Lower lobe of right lung (tissue), 2 donors: ENCODE measurements around the gene FGGY. TPM values are rescaled to one million over a fixed set of nuclear protein-coding genes. Genes with fewer than 3 reads are reported as not detected.

ENCODE experiments used
- ATAC-seq, 2 donors: fragments of 200-7000 bp; cut with Tn5 transposase; one replicate each; pipeline ENCODE4 v1.9.1; 2020 to 2022; ENCODE audit warnings: mild to moderate bottlenecking in 2 of 2, moderate library complexity in 2 of 2
- DNase-seq: peaks from one replicate; pipeline ENCODE4 v3.0.0-alpha.2; 2020
- H3K27ac ChIP-seq: fragments of 200-600 bp; one replicate; pipeline ENCODE4 v1.8.0; 2022
- H3K27me3 ChIP-seq: fragments of 200-600 bp; one replicate; pipeline ENCODE4 v1.8.0; 2022; ENCODE audit warnings: low read depth
- H3K36me3 ChIP-seq: fragments of 200-600 bp; one replicate; pipeline ENCODE4 v1.8.0; 2022; ENCODE audit warnings: mild to moderate bottlenecking
- H3K4me1 ChIP-seq: fragments of 200-600 bp; one replicate; pipeline ENCODE4 v1.8.0; 2022
- H3K4me3 ChIP-seq: fragments of 200-600 bp; one replicate; pipeline ENCODE4 v1.8.0; 2022; ENCODE audit warnings: mild to moderate bottlenecking
- H3K9me3 ChIP-seq: fragments of 200-600 bp; one replicate; pipeline ENCODE4 v1.8.0; 2022
- intact Hi-C: fragments of 100-400 bp; cut with DNase I; formaldehyde crosslinking; loops from one replicate; pipeline ENCODE4 v1.11.0; 2022
- total RNA-seq: library from RNA; stranded (reverse); fragmentation: NEBNext Ultra II Directional; extraction: Animal tissue kit (Norgen Biotek cat#: 25700); gene quantifications from one replicate; pipeline ENCODE4 v1.2.1, GENCODE V29; 2021
- TF ChIP-seq, protein P1 (sequence below): fragments of 200-600 bp; IDR thresholded peaks from one replicate; pipeline ENCODE4 v1.8.0; 2022; ENCODE audit warnings: antibody characterized with exemption, mild to moderate bottlenecking
- donor health status: DM: no; HTN: yes; CAD: no; lungs with severe emphysema.

FGGY gene
- total RNA-seq, 1 donor from 2014 or later = 31.4 TPM

DNA sequence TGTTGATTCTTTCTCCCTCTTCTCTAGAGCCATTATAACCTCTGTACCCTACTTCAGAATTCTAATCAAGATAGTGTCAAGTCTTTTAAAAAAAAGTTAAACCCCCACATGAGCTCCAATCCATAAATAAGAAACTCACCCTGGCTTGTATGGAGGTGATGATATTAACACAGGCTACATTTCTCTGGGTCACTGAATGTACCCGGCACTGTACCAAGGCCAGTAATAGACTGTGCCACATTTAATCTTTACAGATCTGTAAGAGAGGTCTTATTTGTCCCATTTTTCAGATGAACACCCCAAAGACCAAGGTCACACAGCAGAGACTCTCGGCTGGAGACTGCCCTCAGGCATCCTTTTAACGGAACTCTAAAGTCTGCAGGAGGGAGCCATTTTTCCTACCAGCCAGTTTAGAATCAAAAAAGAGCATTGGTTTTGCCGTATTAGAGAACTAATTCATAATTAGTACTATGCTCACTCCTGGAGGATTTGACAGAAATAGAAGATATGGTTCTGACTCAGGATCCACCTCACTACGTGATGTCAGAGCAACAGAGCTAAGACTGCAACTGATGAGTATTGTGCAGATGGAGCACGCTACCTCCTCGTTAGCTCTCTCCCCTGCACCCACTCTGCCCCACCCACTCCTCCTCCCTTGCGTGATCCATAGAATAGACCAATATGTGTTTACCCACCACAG lies 300.7 kb downstream of the FGGY start:
- Histone ChIP-seq H3K27me3 (no peaks in the 10 kb centered on the region), H3K36me3 (no peaks in the 10 kb centered on the region), H3K4me1 (peaks cover 17% of the 10 kb centered on the region), H3K4me3 (no peak overlapping the region), H3K27ac (no peak overlapping the region), H3K9me3 (no peaks in the 10 kb centered on the region)
- ATAC-seq = no peak
- TF ChIP-seq, protein P1, sequence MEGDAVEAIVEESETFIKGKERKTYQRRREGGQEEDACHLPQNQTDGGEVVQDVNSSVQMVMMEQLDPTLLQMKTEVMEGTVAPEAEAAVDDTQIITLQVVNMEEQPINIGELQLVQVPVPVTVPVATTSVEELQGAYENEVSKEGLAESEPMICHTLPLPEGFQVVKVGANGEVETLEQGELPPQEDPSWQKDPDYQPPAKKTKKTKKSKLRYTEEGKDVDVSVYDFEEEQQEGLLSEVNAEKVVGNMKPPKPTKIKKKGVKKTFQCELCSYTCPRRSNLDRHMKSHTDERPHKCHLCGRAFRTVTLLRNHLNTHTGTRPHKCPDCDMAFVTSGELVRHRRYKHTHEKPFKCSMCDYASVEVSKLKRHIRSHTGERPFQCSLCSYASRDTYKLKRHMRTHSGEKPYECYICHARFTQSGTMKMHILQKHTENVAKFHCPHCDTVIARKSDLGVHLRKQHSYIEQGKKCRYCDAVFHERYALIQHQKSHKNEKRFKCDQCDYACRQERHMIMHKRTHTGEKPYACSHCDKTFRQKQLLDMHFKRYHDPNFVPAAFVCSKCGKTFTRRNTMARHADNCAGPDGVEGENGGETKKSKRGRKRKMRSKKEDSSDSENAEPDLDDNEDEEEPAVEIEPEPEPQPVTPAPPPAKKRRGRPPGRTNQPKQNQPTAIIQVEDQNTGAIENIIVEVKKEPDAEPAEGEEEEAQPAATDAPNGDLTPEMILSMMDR = no peak
- intact Hi-C loops = no loop called here
- DNase-seq = no peak

- intact Hi-C loops = no loop called here
- no peak for DNase-seq
- H3K4me1 ChIP-seq = peaks cover 17% of the 10 kb centered on the region
- H3K27me3 ChIP-seq = no peaks in the 10 kb centered on the region
- no peak for ATAC-seq
- no peaks in the 10 kb centered on the region for H3K36me3 ChIP-seq
- TF ChIP-seq, protein P1 = no peak
- H3K27ac ChIP-seq = no peak overlapping the region
- H3K4me3 ChIP-seq = no peak overlapping the region
- H3K9me3 ChIP-seq = no peaks in the 10 kb centered on the region
Measured at GRCh38 chr1:59598120-59598440, 301.2 kb downstream of the FGGY start.

GRCh38 chr1:59601041-59601441 lies 304.1 kb downstream of the FGGY start:
- no peaks in the 10 kb centered on the region for H3K27me3 ChIP-seq
- no peaks in the 10 kb centered on the region for H3K36me3 ChIP-seq
- H3K9me3 ChIP-seq = no peaks in the 10 kb centered on the region
- H3K4me3 ChIP-seq = no peak overlapping the region
- ATAC-seq = no peak
- DNase-seq = no peak
- H3K27ac ChIP-seq = no peak overlapping the region
- TF ChIP-seq, protein P1 = no peak
- intact Hi-C loops = no loop called here
- H3K4me1 ChIP-seq = peaks cover 6% of the 10 kb centered on the region

GRCh38 chr1:59601811-59602210 lies 304.9 kb downstream of the FGGY start:
- no peaks in the 10 kb centered on the region for H3K36me3 ChIP-seq
- TF ChIP-seq, protein P1 = no peak
- ATAC-seq = no peak
- no peaks in the 10 kb centered on the region for H3K9me3 ChIP-seq
- no peaks in the 10 kb centered on the region for H3K4me1 ChIP-seq
- no peak overlapping the region for H3K27ac ChIP-seq
- intact Hi-C loops = no loop called here
- H3K4me3 ChIP-seq = no peak overlapping the region
- DNase-seq = no peak
- H3K27me3 ChIP-seq = no peaks in the 10 kb centered on the region

GRCh38 chr1:59604191-59604590 lies 307.3 kb downstream of the FGGY start:
- Histone ChIP-seq H3K9me3 (no peaks in the 10 kb centered on the region), H3K27me3 (no peaks in the 10 kb centered on the region), H3K4me1 (no peaks in the 10 kb centered on the region), H3K36me3 (no peaks in the 10 kb centered on the region), H3K4me3 (no peak overlapping the region), H3K27ac (no peak overlapping the region)
- intact Hi-C loops = no loop called here
- ATAC-seq (no peak), DNase-seq (no peak)
- TF ChIP-seq, protein P1 = no peak
